LoVo (cell line): ENCODE measurements around the gene ACE.
"Not testable (repeated sequence)": the region's sequence is repeated elsewhere in the genome, so short reads cannot be mapped to it uniquely, and the experiment has no call there.

ENCODE experiments used
- DNase-seq: peaks from one replicate; pipeline ENCODE4 v3.0.0-alpha.2; 2016; ENCODE audit warnings: low spot score

ACE gene

GRCh38 chr17:63444457-63444856, 32.4 kb upstream of the ACE start:
- DNase-seq = no peak

GRCh38 chr17:63445065-63445464, 31.8 kb upstream of the ACE start:
- DNase-seq = no peak

- DNase-seq = peak; percentile 24
Measured at GRCh38 chr17:63445571-63445953, 31.3 kb upstream of the ACE start.

- peak; percentile 86 for DNase-seq
Measured at GRCh38 chr17:63445954-63446752, 30.7 kb upstream of the ACE start, which contains the start of gene CYB561. Gene CYB561, minus strand, starts transcription at chr17:63446306. Its CDS starts 8,759 bp downstream, at chr17:63437547.

- DNase-seq = peak; percentile 46
Measured at GRCh38 chr17:63446753-63447470, 29.9 kb upstream of the ACE start.

GRCh38 chr17:63447471-63448009, 29.3 kb upstream of the ACE start:
- no peak for DNase-seq

- DNase-seq = no peak
Measured at GRCh38 chr17:63448655-63449054, 28.2 kb upstream of the ACE start.

- DNase-seq = no peak
Measured at GRCh38 chr17:63450551-63450950, 26.3 kb upstream of the ACE start.

- no peak for DNase-seq
Measured at GRCh38 chr17:63451150-63451549, 25.7 kb upstream of the ACE start.

GRCh38 chr17:63452046-63452961, 24.6 kb upstream of the ACE start:
- DNase-seq = no peak

GRCh38 chr17:63452962-63453551, 23.8 kb upstream of the ACE start:
- DNase-seq = no peak

- DNase-seq = not testable (repeated sequence)
Measured at GRCh38 chr17:63454357-63454756, 22.5 kb upstream of the ACE start.

GRCh38 chr17:63454915-63455314, 21.9 kb upstream of the ACE start:
- DNase-seq = no peak

GRCh38 chr17:63455417-63455816, 21.4 kb upstream of the ACE start:
- no peak for DNase-seq

- no peak for DNase-seq
Measured at GRCh38 chr17:63458478-63458877, 18.4 kb upstream of the ACE start.

GRCh38 chr17:63460018-63460417, 16.8 kb upstream of the ACE start:
- no peak for DNase-seq

- DNase-seq = no peak
Measured at GRCh38 chr17:63463771-63464170, 13.1 kb upstream of the ACE start.

GRCh38 chr17:63464691-63465236, 12.1 kb upstream of the ACE start:
- no peak for DNase-seq

GRCh38 chr17:63468099-63468498, 8.8 kb upstream of the ACE start:
- DNase-seq = not testable (repeated sequence)

- DNase-seq = no peak
Measured at GRCh38 chr17:63474174-63474573, 2.7 kb upstream of the ACE start.
